Subcutaneous adipose tissue (tissue), 4 donors: ENCODE results near the gene SENP7. TPM values are rescaled to one million over a fixed set of nuclear protein-coding genes. Genes with fewer than 3 reads are reported as not detected.

Source experiments
- CTCF ChIP-seq: fragments of 450-650 bp; IDR thresholded peaks from one replicate; pipeline ENCODE4 v1.5.1; 2016; ENCODE audit warnings: low read depth, mild to moderate bottlenecking, control low read depth, antibody characterized with exemption, moderate library complexity
- total RNA-seq, 4 donors: library from RNA; depleted of rRNA; stranded (reverse); fragments of >200 nt; gene quantifications; one replicate each; pipeline ENCODE4 v1.1.0, GENCODE V29; 2016

SENP7 gene
- total RNA-seq, 4 donors from 2014 or later, result 22.6 to 40.5 (median 29.2) TPM

GRCh38 chr3:101484805-101485620 is 28.0 kb downstream of the SENP7 start:
- TF ChIP-seq CTCF, result no peak

GRCh38 chr3:101478980-101479379 is 34.0 kb downstream of the SENP7 start:
- no peak for TF ChIP-seq CTCF

- no peak for TF ChIP-seq CTCF
Observed at GRCh38 chr3:101466465-101467309, 46.3 kb downstream of the SENP7 start.

- TF ChIP-seq CTCF, result no peak
Observed at GRCh38 chr3:101464235-101464634, 48.8 kb downstream of the SENP7 start.

GRCh38 chr3:101461451-101461850 is 51.6 kb downstream of the SENP7 start:
- no peak for TF ChIP-seq CTCF

- no peak for TF ChIP-seq CTCF
Observed at GRCh38 chr3:101458387-101458786, 54.6 kb downstream of the SENP7 start.

- TF ChIP-seq CTCF, result no peak
Observed at GRCh38 chr3:101454629-101455028, 58.4 kb downstream of the SENP7 start.
